GM18511 (cell line): ENCODE measurements around the gene PPM1G.

Experiments used
- ATAC-seq: cut with Tn5 transposase; IDR thresholded peaks from one replicate; pipeline ENCODE4 v1.9.1; 2021; ENCODE audit warnings: mild to moderate bottlenecking, moderate library complexity; ENCODE audit not compliant: unreplicated experiment

The PPM1G gene

DNA sequence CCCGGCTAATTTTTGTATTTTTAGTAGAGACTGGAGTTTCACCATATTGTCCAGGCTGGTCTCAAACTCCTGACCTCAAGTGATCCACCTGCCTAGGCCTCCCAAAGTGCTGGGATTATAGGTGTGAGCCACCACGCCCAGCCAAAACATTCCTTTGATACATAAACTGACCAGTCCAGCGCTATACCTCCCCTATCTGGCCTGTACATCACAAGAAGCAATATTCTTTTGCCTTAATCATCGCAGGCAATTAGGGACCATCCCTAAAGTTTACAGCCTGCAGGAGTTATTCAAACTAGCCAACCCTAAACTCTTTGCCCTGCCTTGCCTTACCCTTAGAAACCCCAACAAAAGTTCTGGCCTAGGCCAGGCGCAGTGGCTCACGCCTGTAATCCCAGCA is 6.8 kb upstream of the PPM1G start:
- no peak for ATAC-seq

DNA sequence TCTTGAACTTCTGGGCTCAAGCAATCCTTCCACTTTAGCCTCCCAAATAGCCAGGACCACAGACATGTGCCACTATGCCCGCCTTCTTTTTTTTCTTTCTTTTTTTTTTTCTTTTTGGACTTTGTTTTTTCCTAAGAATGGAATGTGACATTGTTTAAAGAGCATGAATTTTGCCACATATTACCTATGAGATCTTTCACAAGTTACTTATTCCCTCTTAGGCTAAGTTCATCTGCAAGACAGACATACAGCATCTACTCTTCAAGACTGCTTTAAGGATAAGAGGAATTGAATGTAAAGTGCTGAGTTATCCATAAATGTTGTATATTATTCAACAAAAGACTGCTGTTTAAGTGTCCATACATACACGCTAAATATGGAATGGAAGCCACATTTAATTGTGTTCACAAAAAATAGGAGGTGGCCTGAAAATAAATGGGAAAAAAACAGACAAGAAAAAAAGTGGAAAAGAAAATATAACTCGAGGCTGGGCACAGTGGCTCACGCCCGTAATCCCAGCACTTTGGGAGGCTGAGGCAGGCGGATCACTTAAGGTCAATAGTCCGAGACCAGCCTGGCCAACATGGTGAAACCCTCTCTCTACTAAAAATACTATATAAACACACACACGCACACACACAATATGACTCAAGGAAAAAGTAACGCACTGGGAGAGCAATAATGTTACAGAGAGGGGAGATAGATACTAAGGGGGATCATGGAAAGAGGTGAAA is 3.2 kb upstream of the PPM1G start:
- no peak for ATAC-seq

DNA sequence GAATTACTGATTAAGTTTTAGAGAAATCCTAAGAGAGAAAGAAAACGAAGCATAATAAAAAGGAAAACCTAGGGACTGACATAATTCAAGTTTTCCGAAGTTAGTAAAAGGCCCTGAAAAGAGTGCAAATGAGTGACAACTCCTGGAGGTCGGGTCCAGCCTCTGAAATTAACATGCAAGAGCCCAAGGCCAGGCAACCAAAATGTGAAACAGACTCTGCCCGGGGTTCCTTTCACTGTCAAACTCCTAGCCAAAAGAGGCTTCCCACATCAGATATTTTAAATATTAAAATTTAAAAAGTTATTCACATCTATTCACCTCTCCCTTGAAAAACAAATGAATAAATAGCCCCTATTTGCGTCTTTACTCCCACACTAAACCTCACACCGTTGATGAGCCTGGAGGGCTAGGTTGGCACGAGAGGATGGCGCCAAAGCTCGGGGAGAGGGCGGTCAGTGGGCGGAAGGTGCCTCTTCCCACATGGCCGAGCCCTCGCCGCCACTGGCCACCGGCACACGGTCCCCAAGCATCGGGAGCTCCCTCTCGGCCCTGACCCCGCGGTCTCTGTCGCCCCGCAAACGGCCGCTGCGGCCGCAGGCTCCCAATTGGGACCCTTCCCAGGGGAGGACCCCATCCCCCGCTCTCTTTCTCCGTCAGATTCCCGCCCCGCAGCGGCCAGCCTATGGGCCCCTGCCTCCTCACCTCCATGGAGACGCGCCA is 630 bp downstream of the PPM1G start:
- ATAC-seq = peak; percentile 43

- no peak for ATAC-seq
These were observed 1.4 kb downstream of the PPM1G start for GRCh38 chr2:27407798-27408491.

- no peak for ATAC-seq
These were observed 8.8 kb downstream of the PPM1G start for GRCh38 chr2:27400348-27401135.

- ATAC-seq = no peak
These were observed 10.4 kb downstream of the PPM1G start for GRCh38 chr2:27398962-27399361.

DNA sequence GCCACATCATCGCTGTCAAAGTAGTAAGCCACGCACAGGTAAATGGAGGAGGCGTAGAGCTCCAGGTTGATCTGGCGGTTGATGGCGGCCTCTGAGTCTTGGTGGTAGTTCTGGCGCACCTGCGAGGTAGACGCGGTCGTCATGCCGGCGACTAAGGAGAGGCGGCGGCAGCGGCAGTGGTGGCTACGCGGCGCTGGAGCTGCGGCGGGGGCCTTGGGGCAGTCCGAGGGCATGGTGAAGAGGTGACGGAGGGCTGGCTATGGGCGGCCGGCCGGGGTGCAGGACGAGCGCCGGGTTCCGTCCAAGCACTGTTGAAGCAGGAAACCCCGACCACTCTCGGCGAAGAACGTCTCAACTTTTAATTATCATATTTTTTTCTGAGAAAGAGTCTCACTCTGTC is 16.2 kb downstream of the PPM1G start:
- ATAC-seq = no peak

GRCh38 chr2:27390822-27391679 is 18.3 kb downstream of the PPM1G start:
- no peak for ATAC-seq

DNA sequence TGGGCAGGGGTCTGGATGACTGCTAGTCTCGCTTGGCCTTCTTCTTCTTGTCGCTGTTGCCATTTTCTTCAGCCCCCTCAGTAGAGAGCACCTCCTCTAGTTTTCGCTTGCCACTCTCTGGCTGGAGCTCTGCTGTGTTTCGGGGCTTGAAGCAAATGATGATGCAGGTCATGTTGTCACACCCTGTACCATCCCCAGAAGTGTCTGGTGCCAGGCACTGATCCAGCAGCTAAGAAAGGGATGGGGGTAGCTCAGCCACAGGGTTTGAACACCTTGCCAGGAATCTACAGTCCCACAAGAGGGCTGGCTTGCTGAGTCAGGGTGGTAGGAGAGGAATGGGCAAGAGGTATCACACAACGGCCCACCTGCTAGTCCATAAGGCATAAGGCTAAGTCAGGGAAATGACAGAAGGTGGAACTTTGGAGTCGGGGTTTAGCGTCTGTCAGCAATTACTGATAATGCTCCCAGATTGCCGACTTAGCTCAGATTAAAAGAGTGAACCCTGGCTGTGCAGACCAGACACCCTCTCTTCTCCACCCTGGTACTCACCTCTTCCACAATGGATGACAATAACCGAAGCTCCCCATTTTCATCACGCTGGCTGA is 27.7 kb downstream of the PPM1G start:
- ATAC-seq = no peak

GRCh38 chr2:27380626-27381545 is 28.5 kb downstream of the PPM1G start, which contains the start of gene ZNF513:
Gene ZNF513 (minus strand): TSS chr2:27380734. CDS start chr2:27380526, 208 bp downstream.
- ATAC-seq = peak; percentile 93

GRCh38 chr2:27379836-27380625 is 29.4 kb downstream of the PPM1G start:
- ATAC-seq = peak; percentile 49

DNA sequence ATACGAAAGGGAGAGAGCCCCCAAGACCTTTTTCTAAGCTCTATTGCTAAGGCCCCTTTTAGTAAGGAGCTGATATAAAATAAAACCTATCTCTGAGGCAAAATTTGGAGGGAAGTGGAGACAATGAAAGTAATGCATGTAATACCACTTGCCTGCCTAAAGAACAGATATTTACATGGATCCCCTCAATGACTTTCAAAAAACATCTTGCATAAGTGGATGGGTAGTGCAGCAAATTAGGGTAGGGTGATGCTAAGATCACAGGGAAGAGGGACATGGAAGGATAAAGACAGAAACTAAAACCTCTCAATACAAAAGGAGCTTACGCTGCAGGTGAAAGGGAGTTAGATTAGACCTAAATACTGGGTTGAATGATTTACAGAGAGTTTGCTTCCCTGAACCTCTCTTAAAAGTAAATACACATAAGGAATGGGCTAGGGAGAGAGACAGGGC is 30.0 kb downstream of the PPM1G start:
- ATAC-seq = no peak

GRCh38 chr2:27378809-27379290 is 30.5 kb downstream of the PPM1G start:
- no peak for ATAC-seq

- ATAC-seq = no peak
These were observed 31.1 kb downstream of the PPM1G start for GRCh38 chr2:27378096-27378808.

- no peak for ATAC-seq
These were observed 31.7 kb downstream of the PPM1G start for GRCh38 chr2:27377618-27378095.

DNA sequence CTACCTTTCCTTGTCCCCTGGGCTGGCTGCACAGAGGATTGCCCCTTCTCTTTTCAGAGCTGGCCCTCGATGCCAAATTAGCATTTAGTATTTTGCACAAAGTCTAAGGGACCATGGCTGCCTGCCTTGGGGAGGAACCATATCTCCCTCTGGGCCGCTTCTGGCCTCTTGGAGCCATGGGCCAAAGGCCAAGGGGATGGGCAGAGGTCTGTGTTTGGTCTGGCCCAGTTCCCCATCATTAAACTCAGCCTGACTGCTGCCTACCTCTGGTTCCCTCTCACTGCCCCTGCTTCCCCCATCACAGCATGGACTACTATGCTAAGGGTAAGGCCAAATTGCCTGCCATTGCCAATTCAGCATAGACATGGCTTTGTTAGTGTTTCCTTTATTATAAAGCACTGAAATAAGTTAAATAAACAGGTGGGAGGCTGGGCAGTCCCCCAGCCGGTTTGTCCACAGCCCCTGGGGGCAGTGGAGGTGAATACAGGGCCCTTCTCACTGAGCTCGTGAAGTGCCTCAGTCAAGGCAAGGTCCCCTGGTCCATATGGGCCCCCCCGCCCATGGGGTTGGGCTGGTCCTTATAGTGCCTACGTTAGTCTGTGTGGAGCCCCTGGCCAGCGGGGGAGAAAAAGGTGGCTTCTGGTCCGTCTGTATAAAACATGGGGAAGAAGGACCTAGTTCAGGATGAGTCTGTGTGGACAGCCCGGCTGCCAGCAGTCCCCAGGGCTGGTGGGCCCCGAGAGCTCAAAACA is 32.3 kb downstream of the PPM1G start:
- ATAC-seq = no peak
